PFSK-1 (cell line): Measurements from ENCODE around the gene EXD3.

Experiments used
- FOXP2 ChIP-seq: optimal IDR thresholded peaks from 2 replicates; pipeline ENCODE3; 2011; ENCODE audit warnings: borderline replicate concordance, control low read depth, inconsistent platforms; ENCODE audit not compliant: insufficient read depth; ENCODE audit errors: extremely low read length, extremely low read depth
- POLR2AphosphoS5 ChIP-seq: IDR thresholded peaks from 2 replicates; pipeline ENCODE4 v1.6.1; 2012; ENCODE audit warnings: low read depth, mild to moderate bottlenecking, control low read depth, low read length, moderate library complexity
- REST ChIP-seq, 2 experiments: IDR thresholded peaks; 2 replicates each; pipeline versions ENCODE4 v1.6.1 to v1.8.0; 2011 to 2012; ENCODE audit warnings: low read depth in 2 of 2, low read length in 2 of 2, control low read depth in 1 of 2, inconsistent platforms in 1 of 2, mild to moderate bottlenecking in 1 of 2, moderate library complexity in 1 of 2; ENCODE audit not compliant: insufficient read depth in 1 of 2
- SIN3A ChIP-seq: IDR thresholded peaks from 2 replicates; pipeline ENCODE4 v1.6.1; 2012; ENCODE audit warnings: mild to moderate bottlenecking, low read length, moderate library complexity, borderline replicate concordance; ENCODE audit not compliant: insufficient read depth
- TAF1 ChIP-seq: IDR thresholded peaks from 2 replicates; pipeline ENCODE4 v1.6.1; 2012; ENCODE audit warnings: low read length, control low read depth, borderline replicate concordance; ENCODE audit not compliant: insufficient read depth

EXD3 gene

GRCh38 chr9:137457406-137458193, 34.6 kb upstream of the EXD3 start:
- TF ChIP-seq POLR2AphosphoS5 (no peak), TAF1 (no peak), FOXP2 (no peak), SIN3A (no peak), REST (IDR thresholded peaks at IDR 0.05; ENCODE audit: insufficient read depth in 1 of 2, low read depth in 2 of 2, low read length in 2 of 2) (no peak)

- TF ChIP-seq POLR2AphosphoS5, result no peak
- TF ChIP-seq FOXP2, result no peak
- no peak for TF ChIP-seq REST (IDR thresholded peaks at IDR 0.05; ENCODE audit: insufficient read depth in 1 of 2, low read depth in 2 of 2, low read length in 2 of 2)
- no peak for TF ChIP-seq SIN3A
- no peak for TF ChIP-seq TAF1
Measured at GRCh38 chr9:137456864-137457405, 34.0 kb upstream of the EXD3 start.

GRCh38 chr9:137456061-137456863, 33.3 kb upstream of the EXD3 start:
- TF ChIP-seq POLR2AphosphoS5 (no peak), FOXP2 (no peak), SIN3A (no peak), TAF1 (no peak), REST (IDR thresholded peaks at IDR 0.05; ENCODE audit: insufficient read depth in 1 of 2, low read depth in 2 of 2, low read length in 2 of 2) (no peak)

GRCh38 chr9:137455359-137455991, 32.5 kb upstream of the EXD3 start:
- no peak for TF ChIP-seq SIN3A
- no peak for TF ChIP-seq REST (IDR thresholded peaks at IDR 0.05; ENCODE audit: insufficient read depth in 1 of 2, low read depth in 2 of 2, low read length in 2 of 2)
- TF ChIP-seq FOXP2, result no peak
- no peak for TF ChIP-seq POLR2AphosphoS5
- no peak for TF ChIP-seq TAF1
